Fibroblast of lung (primary cell): ENCODE measurements around the gene HEATR9.

Source experiments
- EZH2 ChIP-seq: IDR thresholded peaks from 2 replicates; pipeline ENCODE4 v1.5.1; 2012; ENCODE audit warnings: low read length, control low read depth, mild to moderate bottlenecking; ENCODE audit errors: missing control alignments
- TF ChIP-seq, protein P1 (sequence below), 2 donors: IDR thresholded peaks in 1 of 2; conservative IDR thresholded peaks in 1 of 2; 1 replicate in 1 of 2; 2 replicates in 1 of 2; pipeline ENCODE4 v1.5.1; 2011 to 2012; ENCODE audit warnings: low read length in 2 of 2, control low read depth in 1 of 2, inconsistent platforms in 1 of 2, low read depth in 1 of 2, mild to moderate bottlenecking in 1 of 2

DNA sequence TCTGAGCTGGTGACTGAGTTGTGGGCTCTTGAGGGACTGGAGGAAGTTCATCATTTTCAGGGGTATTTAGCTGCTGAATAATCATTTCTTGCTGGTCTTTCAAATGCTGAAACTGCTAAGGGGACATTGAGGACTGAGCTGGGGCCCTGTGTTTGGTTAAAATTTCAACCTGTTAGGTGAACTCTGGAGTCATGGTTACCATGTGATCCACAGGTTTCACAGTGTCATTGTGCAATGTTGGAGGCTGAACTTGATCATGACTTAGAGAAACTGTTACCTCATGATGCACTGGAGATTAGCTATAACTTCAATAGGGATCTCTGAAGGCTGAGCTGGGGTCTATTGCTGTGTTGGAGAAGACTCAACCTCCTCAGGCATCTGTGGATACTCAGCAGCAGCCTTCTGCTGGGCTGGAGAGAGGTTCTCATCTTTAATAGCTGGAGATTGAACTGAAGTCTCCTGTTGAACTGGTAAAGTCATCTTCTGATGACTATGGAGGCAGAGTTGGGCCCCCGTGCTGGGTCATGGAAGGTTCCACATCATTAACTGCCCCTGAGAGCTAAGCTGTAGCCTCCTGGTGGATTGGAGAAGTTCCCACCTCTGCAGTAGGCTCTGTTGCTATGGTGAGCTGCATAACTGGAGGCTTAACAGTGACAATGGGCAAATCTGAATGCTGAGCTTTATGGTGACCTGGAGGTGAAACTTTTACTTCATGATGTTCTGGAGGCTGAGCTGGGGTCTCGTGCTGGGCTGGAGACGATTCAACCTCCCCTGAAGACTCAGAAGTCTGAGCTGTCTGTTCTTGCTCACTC, 46.7 kb upstream of the HEATR9 start:
- TF ChIP-seq, protein P1, sequence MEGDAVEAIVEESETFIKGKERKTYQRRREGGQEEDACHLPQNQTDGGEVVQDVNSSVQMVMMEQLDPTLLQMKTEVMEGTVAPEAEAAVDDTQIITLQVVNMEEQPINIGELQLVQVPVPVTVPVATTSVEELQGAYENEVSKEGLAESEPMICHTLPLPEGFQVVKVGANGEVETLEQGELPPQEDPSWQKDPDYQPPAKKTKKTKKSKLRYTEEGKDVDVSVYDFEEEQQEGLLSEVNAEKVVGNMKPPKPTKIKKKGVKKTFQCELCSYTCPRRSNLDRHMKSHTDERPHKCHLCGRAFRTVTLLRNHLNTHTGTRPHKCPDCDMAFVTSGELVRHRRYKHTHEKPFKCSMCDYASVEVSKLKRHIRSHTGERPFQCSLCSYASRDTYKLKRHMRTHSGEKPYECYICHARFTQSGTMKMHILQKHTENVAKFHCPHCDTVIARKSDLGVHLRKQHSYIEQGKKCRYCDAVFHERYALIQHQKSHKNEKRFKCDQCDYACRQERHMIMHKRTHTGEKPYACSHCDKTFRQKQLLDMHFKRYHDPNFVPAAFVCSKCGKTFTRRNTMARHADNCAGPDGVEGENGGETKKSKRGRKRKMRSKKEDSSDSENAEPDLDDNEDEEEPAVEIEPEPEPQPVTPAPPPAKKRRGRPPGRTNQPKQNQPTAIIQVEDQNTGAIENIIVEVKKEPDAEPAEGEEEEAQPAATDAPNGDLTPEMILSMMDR (conservative IDR thresholded peaks at IDR 0.05 in 1 of 2, IDR thresholded peaks at IDR 0.05 in 1 of 2; ENCODE audit: low read depth in 1 of 2, low read length in 2 of 2) = no peak
- no peak for TF ChIP-seq EZH2
